Uterus (tissue), 4 donors: ENCODE results near the gene TRIM52. TPM values are rescaled to one million over a fixed set of nuclear protein-coding genes. Genes with fewer than 3 reads are reported as not detected.

ENCODE experiments used
- DNase-seq, 2 donors: peaks; one replicate each; pipeline ENCODE4 v3.0.0-alpha.2; 2019 to 2020
- H3K27ac ChIP-seq, 2 donors: fragments of 200-600 bp; sonication (generic); 1 replicate in 1 of 2; 2 replicates in 1 of 2; pipeline ENCODE4 v1.5.1; 2016 to 2018
- H3K27me3 ChIP-seq, 2 donors: fragments of 200-600 bp; sonication (generic); one replicate each; pipeline ENCODE4 v1.5.1; 2018 to 2019; ENCODE audit warnings: control low read depth in 1 of 2
- H3K36me3 ChIP-seq, 2 donors: fragments of 200-600 bp; sonication (generic); one replicate each; pipeline ENCODE4 v1.5.1; 2019; ENCODE audit warnings: control low read depth in 1 of 2
- H3K4me1 ChIP-seq, 2 donors: fragments of 200-600 bp; sonication (generic); one replicate each; pipeline ENCODE4 v1.5.1; 2018 to 2019; ENCODE audit warnings: control low read depth in 1 of 2
- H3K4me3 ChIP-seq, 2 donors: fragments of 200-600 bp; sonication (generic); 1 replicate in 1 of 2; 2 replicates in 1 of 2; pipeline ENCODE4 v1.5.1; 2018 to 2019; ENCODE audit warnings: mild to moderate bottlenecking in 1 of 2
- H3K9me3 ChIP-seq, 2 donors: fragments of 200-600 bp; sonication (generic); one replicate each; pipeline ENCODE4 v1.5.1; 2019; ENCODE audit warnings: control low read depth in 1 of 2
- CTCF ChIP-seq, 4 experiments: fragments of 200-600 bp in 2 of 4; fragments of 450-650 bp in 2 of 4; sonication (generic) in 2 of 4; IDR thresholded peaks; one replicate each; pipeline ENCODE4 v1.5.1; 2016 to 2019; ENCODE audit warnings: antibody characterized with exemption in 4 of 4, mild to moderate bottlenecking in 2 of 4, moderate library complexity in 1 of 4
- POLR2A ChIP-seq, 2 donors: fragments of 450-650 bp; IDR thresholded peaks; one replicate each; pipeline ENCODE4 v1.6.1; 2016; ENCODE audit warnings: antibody characterized with exemption in 2 of 2, mild to moderate bottlenecking in 1 of 2, moderate library complexity in 1 of 2
- intact Hi-C: fragments of 100-400 bp; cut with DNase I; formaldehyde crosslinking; loops from one replicate; pipeline ENCODE4 v1.15.1; 2023; ENCODE audit warnings: low total_unique reads
- total RNA-seq, 4 donors: library from RNA; depleted of rRNA in 3 of 4; stranded (reverse); fragments of >200 nt in 3 of 4; gene quantifications; one replicate each; pipeline versions ENCODE4 v1.1.0 to v1.2.4, GENCODE V29; 2014 to 2023
- donor health status: DM: yes; HTN: yes; CAD: no.

The TRIM52 gene
- total RNA-seq, 4 donors from 2014 or later: 1.2 to 22.1 (median 13.9) TPM

- Histone ChIP-seq H3K4me1 (peaks cover 0 to 17% of the 10 kb centered on the region in 2 donors), H3K9me3 (no peaks in the 10 kb centered on the region), H3K27me3 (no peaks in the 10 kb centered on the region), H3K4me3 (no peak overlapping the region), H3K36me3 (no peaks in the 10 kb centered on the region), H3K27ac (no peak overlapping the region)
- DNase-seq: no peak
- TF ChIP-seq CTCF (IDR thresholded peaks at IDR 0.05) (no peak), POLR2A (IDR thresholded peaks at IDR 0.05) (no peak)
- intact Hi-C loops: no loop called here
Observed at GRCh38 chr5:181241393-181241975, 19.5 kb downstream of the TRIM52 start.

DNA sequence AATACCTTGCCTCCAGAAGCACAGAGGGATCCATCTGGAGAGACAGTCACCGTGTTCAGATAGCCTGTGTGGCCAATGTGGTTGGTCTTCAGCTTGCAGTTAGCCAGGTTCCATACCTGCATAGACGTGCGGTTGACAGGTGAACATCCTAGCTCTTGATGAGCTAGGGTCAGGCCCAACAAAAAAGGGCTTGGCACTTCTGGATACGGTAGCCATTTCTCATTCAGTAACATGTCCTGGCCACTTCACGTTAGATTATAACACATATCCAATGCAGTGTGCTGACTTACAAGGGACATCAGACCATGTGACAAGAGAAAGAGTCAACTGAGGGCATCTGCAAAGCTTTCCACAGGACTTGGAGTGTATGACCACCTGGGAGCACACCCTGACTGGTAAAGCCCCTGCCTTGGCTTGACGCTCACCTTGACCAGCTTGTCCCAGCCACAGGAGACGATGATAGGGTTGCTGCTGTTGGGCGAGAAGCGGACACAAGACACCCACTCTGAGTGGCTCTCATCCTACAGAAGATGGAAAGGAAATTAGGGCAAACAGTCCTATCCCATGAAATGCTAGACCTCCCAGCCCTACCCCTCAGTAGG is 21.8 kb downstream of the TRIM52 start:
- no peaks in the 10 kb centered on the region for H3K9me3 ChIP-seq
- H3K27ac ChIP-seq: no peak overlapping the region
- no peak overlapping the region for H3K4me3 ChIP-seq
- H3K4me1 ChIP-seq: peaks cover 0 to 12% of the 10 kb centered on the region in 2 donors
- H3K27me3 ChIP-seq: no peaks in the 10 kb centered on the region
- no peaks in the 10 kb centered on the region for H3K36me3 ChIP-seq
- DNase-seq: no peak
- TF ChIP-seq POLR2A (IDR thresholded peaks at IDR 0.05) (no peak), CTCF (IDR thresholded peaks at IDR 0.05) (no peak)
- intact Hi-C loops: no loop called here

- TF ChIP-seq CTCF (IDR thresholded peaks at IDR 0.05): no peak
- TF ChIP-seq POLR2A (IDR thresholded peaks at IDR 0.05): no peak
- Histone ChIP-seq H3K4me3 (no peak overlapping the region), H3K9me3 (no peaks in the 10 kb centered on the region), H3K27me3 (no peaks in the 10 kb centered on the region), H3K36me3 (no peaks in the 10 kb centered on the region), H3K27ac (no peak overlapping the region), H3K4me1 (peaks cover 0 to 9% of the 10 kb centered on the region in 2 donors)
- DNase-seq: no peak
- intact Hi-C loops: no loop called here
Observed at GRCh38 chr5:181237729-181238385, 23.1 kb downstream of the TRIM52 start.

DNA sequence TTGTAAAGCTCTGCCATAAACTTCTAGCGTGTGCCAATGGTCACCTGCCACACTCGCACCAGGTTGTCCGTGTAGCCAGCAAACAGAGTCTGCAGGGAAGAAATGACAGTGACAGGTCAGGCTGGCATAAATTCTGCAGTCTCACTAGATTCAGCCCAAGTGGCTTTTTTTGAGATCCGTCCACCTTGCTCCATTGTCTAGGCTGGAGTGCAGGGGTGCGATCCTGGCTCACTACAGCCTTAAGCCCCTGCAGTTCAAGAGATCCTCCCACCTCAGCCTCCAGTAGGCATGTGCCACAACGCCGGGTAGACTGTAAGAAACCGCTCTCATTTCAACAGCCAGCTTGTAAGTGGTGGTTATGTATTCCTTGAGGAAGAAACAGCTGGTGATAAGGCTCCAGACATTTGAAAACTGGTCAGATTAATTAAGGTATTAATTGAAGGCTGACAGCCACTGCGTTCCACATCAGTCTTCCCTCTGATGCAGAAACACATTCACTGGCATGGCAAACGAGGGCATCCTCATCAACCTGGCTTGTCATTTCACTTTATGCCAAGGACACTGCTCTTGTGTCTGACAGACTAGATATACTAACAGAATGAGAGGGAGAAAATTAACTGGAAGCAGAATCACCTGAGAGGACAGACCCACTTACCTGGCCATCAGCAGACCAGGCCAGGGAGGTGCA is 23.8 kb downstream of the TRIM52 start:
- Histone ChIP-seq H3K4me1 (peaks cover 0 to 1% of the 10 kb centered on the region in 2 donors), H3K4me3 (no peak overlapping the region), H3K36me3 (no peaks in the 10 kb centered on the region), H3K27ac (no peak overlapping the region), H3K9me3 (no peaks in the 10 kb centered on the region), H3K27me3 (no peaks in the 10 kb centered on the region)
- DNase-seq: no peak
- no peak for TF ChIP-seq CTCF (IDR thresholded peaks at IDR 0.05)
- no peak for TF ChIP-seq POLR2A (IDR thresholded peaks at IDR 0.05)
- intact Hi-C loops: no loop called here

DNA sequence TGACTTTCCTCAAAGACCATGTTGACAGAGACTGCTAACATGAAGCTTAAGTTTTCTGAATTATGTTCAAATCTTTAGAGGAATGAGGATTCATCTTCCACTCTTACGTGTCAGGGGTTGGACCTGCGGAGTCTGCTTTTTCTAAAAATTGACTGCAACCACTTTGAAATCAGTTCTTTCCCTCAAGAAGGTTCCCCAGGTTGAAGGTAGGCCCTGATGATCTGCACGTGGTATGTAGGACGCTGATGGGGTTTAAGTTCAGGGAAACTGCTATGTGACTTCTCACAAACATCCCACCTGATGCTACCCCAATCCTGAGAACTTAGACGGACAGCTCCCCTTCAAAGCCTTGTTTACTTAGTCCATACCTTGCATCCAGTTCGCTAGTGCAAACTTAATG is 24.5 kb downstream of the TRIM52 start:
- intact Hi-C loops: no loop called here
- no peak for DNase-seq
- TF ChIP-seq CTCF (IDR thresholded peaks at IDR 0.05): no peak
- TF ChIP-seq POLR2A (IDR thresholded peaks at IDR 0.05): no peak
- no peaks in the 10 kb centered on the region for H3K36me3 ChIP-seq
- no peak overlapping the region for H3K4me3 ChIP-seq
- H3K27me3 ChIP-seq: no peaks in the 10 kb centered on the region
- H3K4me1 ChIP-seq: no peaks in the 10 kb centered on the region
- no peaks in the 10 kb centered on the region for H3K9me3 ChIP-seq
- no peak overlapping the region for H3K27ac ChIP-seq
